PFSK-1 (cell line): ENCODE measurements around the gene MRPL11.

ENCODE experiments used
- FOXP2 ChIP-seq: optimal IDR thresholded peaks from 2 replicates; pipeline ENCODE3; 2011; ENCODE audit warnings: borderline replicate concordance, control low read depth, inconsistent platforms; ENCODE audit not compliant: insufficient read depth; ENCODE audit errors: extremely low read length, extremely low read depth
- POLR2AphosphoS5 ChIP-seq: IDR thresholded peaks from 2 replicates; pipeline ENCODE4 v1.6.1; 2012; ENCODE audit warnings: low read depth, mild to moderate bottlenecking, control low read depth, low read length, moderate library complexity
- SIN3A ChIP-seq: IDR thresholded peaks from 2 replicates; pipeline ENCODE4 v1.6.1; 2012; ENCODE audit warnings: mild to moderate bottlenecking, low read length, moderate library complexity, borderline replicate concordance; ENCODE audit not compliant: insufficient read depth
- TAF1 ChIP-seq: IDR thresholded peaks from 2 replicates; pipeline ENCODE4 v1.6.1; 2012; ENCODE audit warnings: low read length, control low read depth, borderline replicate concordance; ENCODE audit not compliant: insufficient read depth
- TF ChIP-seq, protein P1 (sequence below), 2 experiments: IDR thresholded peaks; 2 replicates each; pipeline versions ENCODE4 v1.6.1 to v1.8.0; 2011 to 2012; ENCODE audit warnings: low read depth in 2 of 2, low read length in 2 of 2, control low read depth in 1 of 2, inconsistent platforms in 1 of 2, mild to moderate bottlenecking in 1 of 2, moderate library complexity in 1 of 2; ENCODE audit not compliant: insufficient read depth in 1 of 2

MRPL11 gene

DNA sequence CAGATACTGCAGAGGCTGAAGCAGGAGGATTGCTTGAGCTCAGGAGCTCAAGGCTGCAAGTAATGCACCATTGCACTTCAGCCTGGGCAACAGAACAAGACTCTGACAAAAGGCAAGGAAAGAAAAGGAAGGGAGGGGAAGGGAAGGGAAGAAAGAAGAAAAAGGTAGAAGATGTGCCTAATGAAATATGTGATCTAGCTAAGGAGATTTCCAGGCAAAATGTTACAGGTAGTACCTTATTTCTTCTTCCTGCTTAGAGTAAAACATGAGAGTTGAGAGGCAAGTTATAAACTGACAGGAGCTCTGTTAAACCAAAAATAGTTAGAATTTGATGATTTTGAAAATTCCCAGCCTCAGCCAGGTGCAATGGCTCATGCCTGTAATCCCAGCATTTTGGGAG, 23.4 kb upstream of the MRPL11 start:
- no peak for TF ChIP-seq FOXP2
- no peak for TF ChIP-seq TAF1
- TF ChIP-seq SIN3A = no peak
- TF ChIP-seq POLR2AphosphoS5 = no peak
- TF ChIP-seq, protein P1, sequence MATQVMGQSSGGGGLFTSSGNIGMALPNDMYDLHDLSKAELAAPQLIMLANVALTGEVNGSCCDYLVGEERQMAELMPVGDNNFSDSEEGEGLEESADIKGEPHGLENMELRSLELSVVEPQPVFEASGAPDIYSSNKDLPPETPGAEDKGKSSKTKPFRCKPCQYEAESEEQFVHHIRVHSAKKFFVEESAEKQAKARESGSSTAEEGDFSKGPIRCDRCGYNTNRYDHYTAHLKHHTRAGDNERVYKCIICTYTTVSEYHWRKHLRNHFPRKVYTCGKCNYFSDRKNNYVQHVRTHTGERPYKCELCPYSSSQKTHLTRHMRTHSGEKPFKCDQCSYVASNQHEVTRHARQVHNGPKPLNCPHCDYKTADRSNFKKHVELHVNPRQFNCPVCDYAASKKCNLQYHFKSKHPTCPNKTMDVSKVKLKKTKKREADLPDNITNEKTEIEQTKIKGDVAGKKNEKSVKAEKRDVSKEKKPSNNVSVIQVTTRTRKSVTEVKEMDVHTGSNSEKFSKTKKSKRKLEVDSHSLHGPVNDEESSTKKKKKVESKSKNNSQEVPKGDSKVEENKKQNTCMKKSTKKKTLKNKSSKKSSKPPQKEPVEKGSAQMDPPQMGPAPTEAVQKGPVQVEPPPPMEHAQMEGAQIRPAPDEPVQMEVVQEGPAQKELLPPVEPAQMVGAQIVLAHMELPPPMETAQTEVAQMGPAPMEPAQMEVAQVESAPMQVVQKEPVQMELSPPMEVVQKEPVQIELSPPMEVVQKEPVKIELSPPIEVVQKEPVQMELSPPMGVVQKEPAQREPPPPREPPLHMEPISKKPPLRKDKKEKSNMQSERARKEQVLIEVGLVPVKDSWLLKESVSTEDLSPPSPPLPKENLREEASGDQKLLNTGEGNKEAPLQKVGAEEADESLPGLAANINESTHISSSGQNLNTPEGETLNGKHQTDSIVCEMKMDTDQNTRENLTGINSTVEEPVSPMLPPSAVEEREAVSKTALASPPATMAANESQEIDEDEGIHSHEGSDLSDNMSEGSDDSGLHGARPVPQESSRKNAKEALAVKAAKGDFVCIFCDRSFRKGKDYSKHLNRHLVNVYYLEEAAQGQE (IDR thresholded peaks at IDR 0.05; ENCODE audit: insufficient read depth in 1 of 2, low read depth in 2 of 2, low read length in 2 of 2) = no peak

- TF ChIP-seq FOXP2 (no peak), POLR2AphosphoS5 (no peak), SIN3A (no peak), TAF1 (no peak)
- TF ChIP-seq, protein P1 (IDR thresholded peaks at IDR 0.05; ENCODE audit: insufficient read depth in 1 of 2, low read depth in 2 of 2, low read length in 2 of 2) = no peak
Measured at GRCh38 chr11:66459138-66459778, 20.6 kb upstream of the MRPL11 start.

GRCh38 chr11:66457826-66458225, 19.2 kb upstream of the MRPL11 start:
- TF ChIP-seq FOXP2 (no peak), SIN3A (no peak), TAF1 (no peak), POLR2AphosphoS5 (no peak)
- TF ChIP-seq, protein P1 (IDR thresholded peaks at IDR 0.05; ENCODE audit: insufficient read depth in 1 of 2, low read depth in 2 of 2, low read length in 2 of 2) = no peak

GRCh38 chr11:66454828-66455227, 16.2 kb upstream of the MRPL11 start:
- TF ChIP-seq, protein P1 (IDR thresholded peaks at IDR 0.05; ENCODE audit: insufficient read depth in 1 of 2, low read depth in 2 of 2, low read length in 2 of 2) = no peak
- TF ChIP-seq FOXP2 (no peak), POLR2AphosphoS5 (no peak), SIN3A (no peak), TAF1 (no peak)

- no peak for TF ChIP-seq TAF1
- no peak for TF ChIP-seq POLR2AphosphoS5
- TF ChIP-seq SIN3A = no peak
- TF ChIP-seq, protein P1 (IDR thresholded peaks at IDR 0.05; ENCODE audit: insufficient read depth in 1 of 2, low read depth in 2 of 2, low read length in 2 of 2) = no peak
Measured at GRCh38 chr11:66454247-66454646, 15.6 kb upstream of the MRPL11 start.
